Measurements from ENCODE around the gene ENTPD3. TPM values are rescaled to one million over a fixed set of nuclear protein-coding genes. Genes with fewer than 3 reads are reported as not detected.
A peak's percentile ranks its signal among the peaks of the same experiment; 100 is the strongest.

Gene ENTPD3
- total RNA-seq, 4 donors from 2014 or later, result 4.2 to 9.0 (median 6.7) TPM

DNA sequence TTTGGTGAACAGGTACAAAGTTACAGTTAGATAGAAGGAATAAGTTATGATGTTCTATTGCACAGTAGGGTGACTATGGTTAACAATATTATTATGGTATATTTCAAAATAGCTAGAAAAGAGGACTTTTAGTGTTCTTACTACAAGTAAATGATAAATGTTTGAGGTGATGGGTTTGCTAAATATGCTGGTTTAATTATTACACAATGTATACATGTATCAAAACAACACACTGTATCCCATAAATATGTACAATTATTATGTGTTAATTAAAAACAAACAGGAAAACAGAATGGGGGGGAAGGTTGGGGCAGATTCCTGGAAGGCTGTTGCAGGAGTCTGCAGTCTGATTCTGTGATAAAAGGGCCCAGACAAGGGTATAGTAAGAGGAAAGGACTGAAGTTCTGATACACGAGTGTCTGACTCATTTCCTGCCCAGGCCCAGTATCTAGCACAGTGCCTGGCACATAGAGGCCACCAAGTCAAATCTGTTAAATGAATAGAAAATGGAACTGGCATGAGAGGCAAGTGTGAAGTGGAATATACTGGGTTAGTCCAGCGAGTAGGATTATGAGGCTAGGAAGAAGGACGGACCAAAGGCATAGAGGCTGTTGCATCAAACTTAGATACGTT, 7.2 kb upstream of the ENTPD3 start:
- DNase-seq (ENCODE audit: low spot score in 2 of 2), result no peak
- Histone ChIP-seq H3K4me1 (no peaks in the 10 kb centered on the region), H3K27me3 (no peaks in the 10 kb centered on the region), H3K9me3 (peaks cover 4% of the 10 kb centered on the region), H3K4me3 (no peak overlapping the region), H3K27ac (no peak overlapping the region), H3K36me3 (no peaks in the 10 kb centered on the region)
- WGBS, result 81% methylated on average over 4 of the region's 4 CpGs
- TF ChIP-seq EP300 (IDR thresholded peaks at IDR 0.05), result no peak
- TF ChIP-seq POLR2AphosphoS5 (IDR thresholded peaks at IDR 0.05), result no peak
- TF ChIP-seq, protein P1, sequence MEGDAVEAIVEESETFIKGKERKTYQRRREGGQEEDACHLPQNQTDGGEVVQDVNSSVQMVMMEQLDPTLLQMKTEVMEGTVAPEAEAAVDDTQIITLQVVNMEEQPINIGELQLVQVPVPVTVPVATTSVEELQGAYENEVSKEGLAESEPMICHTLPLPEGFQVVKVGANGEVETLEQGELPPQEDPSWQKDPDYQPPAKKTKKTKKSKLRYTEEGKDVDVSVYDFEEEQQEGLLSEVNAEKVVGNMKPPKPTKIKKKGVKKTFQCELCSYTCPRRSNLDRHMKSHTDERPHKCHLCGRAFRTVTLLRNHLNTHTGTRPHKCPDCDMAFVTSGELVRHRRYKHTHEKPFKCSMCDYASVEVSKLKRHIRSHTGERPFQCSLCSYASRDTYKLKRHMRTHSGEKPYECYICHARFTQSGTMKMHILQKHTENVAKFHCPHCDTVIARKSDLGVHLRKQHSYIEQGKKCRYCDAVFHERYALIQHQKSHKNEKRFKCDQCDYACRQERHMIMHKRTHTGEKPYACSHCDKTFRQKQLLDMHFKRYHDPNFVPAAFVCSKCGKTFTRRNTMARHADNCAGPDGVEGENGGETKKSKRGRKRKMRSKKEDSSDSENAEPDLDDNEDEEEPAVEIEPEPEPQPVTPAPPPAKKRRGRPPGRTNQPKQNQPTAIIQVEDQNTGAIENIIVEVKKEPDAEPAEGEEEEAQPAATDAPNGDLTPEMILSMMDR (IDR thresholded peaks at IDR 0.05), result no peak
- no peak for TF ChIP-seq POLR2A (IDR thresholded peaks at IDR 0.05)

DNA sequence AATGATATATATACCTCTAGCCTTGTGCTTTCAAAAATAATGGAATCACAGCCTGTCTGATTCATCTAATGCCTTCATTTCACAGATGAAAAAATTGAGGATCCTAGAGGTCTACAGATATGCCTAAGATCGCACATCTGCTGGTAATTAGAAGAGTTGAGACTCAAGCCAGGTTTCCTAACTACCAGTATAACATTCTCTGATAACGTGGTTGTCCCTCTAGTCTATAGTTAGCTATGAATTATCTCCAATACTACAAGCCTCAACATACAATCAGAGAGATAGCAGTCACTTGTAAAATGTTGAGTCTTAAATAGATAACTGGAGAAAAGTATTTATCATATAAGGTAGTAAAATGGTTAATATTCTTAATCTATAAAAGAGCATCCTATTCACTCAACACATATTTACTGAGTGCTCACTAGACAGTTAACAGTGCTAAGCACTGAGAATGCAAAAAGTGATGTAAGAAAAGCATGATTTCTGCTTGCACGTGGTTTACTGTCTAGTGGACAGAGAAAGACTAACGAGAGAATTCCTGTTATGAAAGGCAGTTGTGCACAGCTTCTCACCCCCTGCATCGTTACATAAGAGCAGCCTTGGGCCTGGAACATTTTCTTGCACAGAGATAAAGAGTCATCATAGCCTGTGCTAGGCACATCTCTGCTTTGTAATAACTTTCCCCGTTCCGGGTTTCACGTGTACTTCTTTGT, 4.9 kb upstream of the ENTPD3 start:
- peaks cover 4% of the 10 kb centered on the region for H3K4me1 ChIP-seq
- H3K36me3 ChIP-seq, result no peaks in the 10 kb centered on the region
- no peak overlapping the region for H3K4me3 ChIP-seq
- no peak overlapping the region for H3K27ac ChIP-seq
- WGBS, result 73% methylated on average over 8 of the region's 8 CpGs
- no peaks in the 10 kb centered on the region for H3K27me3 ChIP-seq
- TF ChIP-seq POLR2A (IDR thresholded peaks at IDR 0.05), result no peak
- no peak for TF ChIP-seq POLR2AphosphoS5 (IDR thresholded peaks at IDR 0.05)
- TF ChIP-seq, protein P1 (IDR thresholded peaks at IDR 0.05), result no peak
- TF ChIP-seq EP300 (IDR thresholded peaks at IDR 0.05), result no peak
- DNase-seq (ENCODE audit: low spot score in 2 of 2), result no peak
- peaks cover 4% of the 10 kb centered on the region for H3K9me3 ChIP-seq

DNA sequence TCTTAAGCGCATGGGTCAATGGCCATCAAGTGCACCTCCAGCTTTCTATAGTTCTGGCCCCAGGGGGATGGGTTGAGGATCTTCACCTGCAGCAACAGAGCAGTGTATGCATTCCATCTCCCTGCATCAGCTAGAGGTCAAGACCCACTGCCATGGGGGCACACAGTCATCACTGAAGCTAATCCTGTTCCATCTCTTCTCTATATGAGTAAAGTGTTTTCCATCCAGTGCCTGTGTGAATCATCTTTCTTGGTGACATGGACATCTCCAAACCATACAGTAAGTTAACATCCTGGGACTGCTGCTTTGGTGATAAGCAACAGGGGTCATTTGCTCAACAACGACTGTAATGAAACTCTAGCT, 4.4 kb upstream of the ENTPD3 start:
- Histone ChIP-seq H3K27ac (no peak overlapping the region), H3K36me3 (no peaks in the 10 kb centered on the region), H3K4me1 (peaks cover 9% of the 10 kb centered on the region), H3K27me3 (no peaks in the 10 kb centered on the region), H3K4me3 (no peak overlapping the region), H3K9me3 (peaks cover 3% of the 10 kb centered on the region)
- TF ChIP-seq, protein P1 (IDR thresholded peaks at IDR 0.05), result no peak
- TF ChIP-seq EP300 (IDR thresholded peaks at IDR 0.05) (no peak), POLR2AphosphoS5 (IDR thresholded peaks at IDR 0.05) (no peak), POLR2A (IDR thresholded peaks at IDR 0.05) (no peak)
- WGBS, result 73% methylated on average over 2 of the region's 2 CpGs
- no peak for DNase-seq (ENCODE audit: low spot score in 2 of 2)

DNA sequence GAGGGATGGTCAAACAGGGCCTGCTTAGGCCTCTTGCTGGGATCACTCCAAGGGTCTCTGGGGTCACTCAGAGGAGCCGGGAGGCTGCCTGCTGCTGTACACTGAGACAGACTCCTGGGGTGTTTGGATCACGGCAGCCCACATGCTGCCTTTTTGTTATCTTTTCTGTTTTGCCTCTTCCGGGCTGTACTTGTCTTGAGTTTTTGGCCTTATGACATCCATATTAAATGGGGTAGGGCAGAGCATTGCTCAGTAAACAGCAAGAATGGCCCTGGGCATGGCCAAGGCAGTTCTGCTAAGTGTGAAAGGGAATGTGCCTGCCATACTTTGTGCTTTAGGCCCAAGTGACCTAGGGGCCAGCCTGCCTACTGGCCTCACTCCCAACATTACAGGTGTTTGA, 771 bp upstream of the ENTPD3 start:
- H3K27me3 ChIP-seq, result no peaks in the 10 kb centered on the region
- H3K4me3 ChIP-seq, result no peak overlapping the region
- WGBS, result 86% methylated on average over 3 of the region's 3 CpGs
- H3K27ac ChIP-seq, result no peak overlapping the region
- no peak for DNase-seq (ENCODE audit: low spot score in 2 of 2)
- H3K36me3 ChIP-seq, result no peaks in the 10 kb centered on the region
- H3K9me3 ChIP-seq, result no peaks in the 10 kb centered on the region
- H3K4me1 ChIP-seq, result peaks cover 13% of the 10 kb centered on the region
- TF ChIP-seq, protein P1 (IDR thresholded peaks at IDR 0.05), result no peak
- TF ChIP-seq POLR2AphosphoS5 (IDR thresholded peaks at IDR 0.05) (no peak), EP300 (IDR thresholded peaks at IDR 0.05) (no peak), POLR2A (IDR thresholded peaks at IDR 0.05) (no peak)

DNA sequence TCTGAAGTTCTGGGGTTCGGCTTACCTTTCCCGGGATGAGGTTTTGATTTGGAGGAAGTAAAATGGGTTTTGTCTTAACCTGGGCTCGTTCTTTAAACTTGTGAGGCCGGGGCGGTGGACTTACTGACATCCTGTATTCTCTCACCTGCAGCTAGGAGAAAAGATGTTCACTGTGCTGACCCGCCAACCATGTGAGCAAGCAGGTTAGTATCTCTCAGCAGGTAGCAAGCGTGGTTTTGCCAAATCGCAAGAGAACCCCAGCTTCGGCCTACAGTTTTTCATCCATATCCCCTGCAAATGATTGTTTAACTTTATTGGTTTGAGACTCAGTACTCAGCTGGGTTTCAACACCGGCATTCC, 891 bp downstream of the ENTPD3 start:
- Histone ChIP-seq H3K4me1 (peaks cover 13% of the 10 kb centered on the region), H3K4me3 (peak overlapping the region; percentile 51), H3K9me3 (no peaks in the 10 kb centered on the region), H3K36me3 (no peaks in the 10 kb centered on the region), H3K27ac (no peak overlapping the region), H3K27me3 (no peaks in the 10 kb centered on the region)
- no peak for DNase-seq (ENCODE audit: low spot score in 2 of 2)
- TF ChIP-seq, protein P1 (IDR thresholded peaks at IDR 0.05), result no peak
- no peak for TF ChIP-seq EP300 (IDR thresholded peaks at IDR 0.05)
- 66% methylated on average over 10 of the region's 10 CpGs for WGBS

All from suprapubic skin (tissue), 4 donors.